RCC 7860 (cell line): Measurements from ENCODE around the gene ZAR1L.

Experiments used
- DNase-seq: peaks from one replicate; pipeline ENCODE4 v3.0.0-alpha.2; 2015; ENCODE audit warnings: low spot score
- FAIRE-seq: peaks from 2 replicates; lab custom pipeline; 2012; peaks lifted over from hg19 to GRCh38; lab: Jason Lieb, UNC

Gene ZAR1L

GRCh38 chr13:32305646-32306045 is 9.5 kb downstream of the ZAR1L start:
- no peak for DNase-seq
- FAIRE-seq: no peak

GRCh38 chr13:32302461-32302860 is 12.7 kb downstream of the ZAR1L start:
- no peak for FAIRE-seq
- DNase-seq: no peak

GRCh38 chr13:32300920-32301319 is 14.2 kb downstream of the ZAR1L start:
- FAIRE-seq: no peak
- no peak for DNase-seq

- DNase-seq (no peak), FAIRE-seq (no peak)
These were observed 14.8 kb downstream of the ZAR1L start for GRCh38 chr13:32300406-32300805.

- no peak for FAIRE-seq
- DNase-seq: no peak
These were observed 15.3 kb downstream of the ZAR1L start for GRCh38 chr13:32299893-32300292.

- DNase-seq (no peak), FAIRE-seq (no peak)
These were observed 16.5 kb downstream of the ZAR1L start for GRCh38 chr13:32298695-32299094.

GRCh38 chr13:32297206-32297605 is 18.0 kb downstream of the ZAR1L start:
- no peak for DNase-seq
- no peak for FAIRE-seq

- FAIRE-seq: no peak
- DNase-seq: no peak
These were observed 29.6 kb downstream of the ZAR1L start for GRCh38 chr13:32285633-32285965.

- FAIRE-seq (no peak), DNase-seq (peak; percentile 44)
These were observed 30.1 kb downstream of the ZAR1L start for GRCh38 chr13:32284927-32285632.

- no peak for FAIRE-seq
- no peak for DNase-seq
These were observed 33.0 kb downstream of the ZAR1L start for GRCh38 chr13:32282096-32282711.

GRCh38 chr13:32281096-32281495 is 34.1 kb downstream of the ZAR1L start:
- FAIRE-seq (no peak), DNase-seq (no peak)

- no peak for DNase-seq
- FAIRE-seq: no peak
These were observed 36.7 kb downstream of the ZAR1L start for GRCh38 chr13:32278426-32278825.

GRCh38 chr13:32277839-32278238 is 37.3 kb downstream of the ZAR1L start:
- FAIRE-seq (no peak), DNase-seq (no peak)

- DNase-seq (no peak), FAIRE-seq (no peak)
These were observed 43.0 kb downstream of the ZAR1L start for GRCh38 chr13:32272021-32272683.

- no peak for FAIRE-seq
- DNase-seq: no peak
These were observed 47.2 kb downstream of the ZAR1L start for GRCh38 chr13:32267836-32268439.

GRCh38 chr13:32266130-32266529 is 49.0 kb downstream of the ZAR1L start:
- FAIRE-seq (no peak), DNase-seq (no peak)

- DNase-seq (no peak), FAIRE-seq (no peak)
These were observed 49.4 kb downstream of the ZAR1L start for GRCh38 chr13:32265726-32266125.

- DNase-seq (no peak), FAIRE-seq (no peak)
These were observed 50.8 kb downstream of the ZAR1L start for GRCh38 chr13:32264407-32264806.

GRCh38 chr13:32262619-32263018 is 52.5 kb downstream of the ZAR1L start:
- FAIRE-seq (no peak), DNase-seq (no peak)

- FAIRE-seq (no peak), DNase-seq (no peak)
These were observed 53.0 kb downstream of the ZAR1L start for GRCh38 chr13:32262165-32262564.

- FAIRE-seq: no peak
These were observed 53.6 kb downstream of the ZAR1L start for GRCh38 chr13:32261567-32261966.

GRCh38 chr13:32259116-32259515 is 56.0 kb downstream of the ZAR1L start:
- DNase-seq (no peak), FAIRE-seq (no peak)

More at GRCh38 chr13:32261567-32261966, 53.6 kb downstream of the ZAR1L start:
- peak; percentile 24 for DNase-seq
